Stimulated activated CD4-positive, alpha-beta T cell treated with anti-CD3 and anti-CD28 coated beads, TNF-alpha, amount 100 ng/mL, for 4 hours (primary cell): ENCODE data around the gene SBNO2.
"Not testable (repeated sequence)": the region's sequence is repeated elsewhere in the genome, so short reads cannot be mapped to it uniquely, and the experiment has no call there.

Experiments used
- DNase-seq, 3 experiments: peaks; one replicate each; pipeline ENCODE4 v3.0.0-alpha.2; 2020; ENCODE audit warnings: low read depth in 3 of 3

SBNO2 gene

DNA sequence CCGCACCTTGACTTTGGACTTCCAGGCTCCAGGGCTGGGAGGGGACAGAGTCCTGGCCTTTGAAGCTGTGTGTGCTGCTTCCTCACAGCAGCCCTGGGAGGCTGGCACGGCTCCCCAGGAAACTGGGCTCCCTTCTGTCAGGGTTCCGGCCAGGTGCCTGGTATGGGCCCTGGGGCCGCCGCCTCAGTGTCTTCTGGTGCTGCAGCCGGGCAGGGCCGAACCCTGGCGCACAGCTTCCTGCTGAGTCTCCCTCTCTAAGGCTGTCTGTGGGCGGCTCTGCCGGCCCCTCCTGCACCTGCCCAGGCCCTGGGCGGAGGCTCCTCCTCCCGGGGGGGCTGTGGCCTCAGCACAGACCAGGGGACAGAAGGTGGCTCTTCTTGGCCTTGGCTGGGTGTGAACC, 37.9 kb downstream of the SBNO2 start:
- DNase-seq = no peak

DNA sequence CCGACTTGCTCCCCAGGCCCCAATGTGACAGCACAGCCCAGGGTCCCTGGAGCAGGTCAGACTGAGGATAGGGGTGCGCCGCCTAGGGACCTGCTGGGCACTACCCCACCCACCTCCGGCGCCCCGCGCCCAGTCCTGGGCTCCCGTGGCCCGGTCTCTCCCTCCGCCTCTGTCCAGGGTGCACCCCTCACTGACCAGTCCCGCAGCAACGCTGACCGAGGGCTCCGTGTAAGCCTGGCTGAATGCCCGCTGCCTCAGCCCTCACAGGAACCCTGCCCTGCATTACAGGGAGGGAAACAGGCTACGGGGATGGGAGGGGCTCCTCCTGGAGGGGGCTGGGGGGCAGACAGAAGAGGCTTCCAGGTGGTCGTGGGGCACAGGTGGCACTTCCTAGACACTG, 38.6 kb downstream of the SBNO2 start:
- no peak for DNase-seq

DNA sequence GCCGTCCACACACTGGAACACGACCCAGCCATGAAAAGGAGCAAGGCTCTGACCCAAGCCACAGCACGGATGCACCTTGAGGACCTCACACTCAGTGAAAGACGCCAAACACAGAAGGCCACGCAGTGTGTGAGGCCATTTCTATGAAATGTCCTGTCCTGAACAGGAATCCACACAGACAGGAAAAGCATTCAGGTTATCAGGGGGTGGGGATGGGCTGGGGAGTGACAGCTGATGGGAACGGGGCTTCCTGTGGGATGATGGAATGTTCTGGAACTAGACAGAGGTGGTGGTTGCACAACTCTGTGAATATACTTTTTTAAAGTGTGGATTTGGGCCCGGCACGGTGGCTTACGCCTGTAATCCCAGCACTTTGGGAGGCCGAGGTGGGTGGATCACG, 39.6 kb downstream of the SBNO2 start:
- DNase-seq = no peak

DNA sequence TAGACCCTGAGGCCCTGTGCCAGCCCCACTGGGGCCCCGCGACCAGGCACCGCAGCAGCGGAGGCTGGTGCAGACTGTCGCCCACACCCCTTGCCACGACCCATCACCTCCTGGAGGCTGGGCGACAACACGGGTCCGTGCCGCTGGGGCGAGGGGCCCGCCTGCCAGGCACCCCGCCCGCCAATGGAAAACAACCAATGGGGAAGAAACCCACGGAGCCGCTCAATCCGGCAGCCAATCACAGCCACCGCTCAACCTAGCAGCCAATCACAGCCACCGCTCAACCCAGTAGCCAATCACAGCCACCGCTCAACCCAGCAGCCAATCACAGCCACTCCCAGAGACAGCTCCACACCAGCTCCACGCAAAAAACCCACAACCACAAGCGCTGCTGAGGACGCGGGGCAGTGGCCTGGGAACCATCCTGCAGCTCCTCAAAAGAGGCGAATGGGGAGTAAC, 40.6 kb downstream of the SBNO2 start:
- DNase-seq = peak; percentile 42 to 72 (median 59)

DNA sequence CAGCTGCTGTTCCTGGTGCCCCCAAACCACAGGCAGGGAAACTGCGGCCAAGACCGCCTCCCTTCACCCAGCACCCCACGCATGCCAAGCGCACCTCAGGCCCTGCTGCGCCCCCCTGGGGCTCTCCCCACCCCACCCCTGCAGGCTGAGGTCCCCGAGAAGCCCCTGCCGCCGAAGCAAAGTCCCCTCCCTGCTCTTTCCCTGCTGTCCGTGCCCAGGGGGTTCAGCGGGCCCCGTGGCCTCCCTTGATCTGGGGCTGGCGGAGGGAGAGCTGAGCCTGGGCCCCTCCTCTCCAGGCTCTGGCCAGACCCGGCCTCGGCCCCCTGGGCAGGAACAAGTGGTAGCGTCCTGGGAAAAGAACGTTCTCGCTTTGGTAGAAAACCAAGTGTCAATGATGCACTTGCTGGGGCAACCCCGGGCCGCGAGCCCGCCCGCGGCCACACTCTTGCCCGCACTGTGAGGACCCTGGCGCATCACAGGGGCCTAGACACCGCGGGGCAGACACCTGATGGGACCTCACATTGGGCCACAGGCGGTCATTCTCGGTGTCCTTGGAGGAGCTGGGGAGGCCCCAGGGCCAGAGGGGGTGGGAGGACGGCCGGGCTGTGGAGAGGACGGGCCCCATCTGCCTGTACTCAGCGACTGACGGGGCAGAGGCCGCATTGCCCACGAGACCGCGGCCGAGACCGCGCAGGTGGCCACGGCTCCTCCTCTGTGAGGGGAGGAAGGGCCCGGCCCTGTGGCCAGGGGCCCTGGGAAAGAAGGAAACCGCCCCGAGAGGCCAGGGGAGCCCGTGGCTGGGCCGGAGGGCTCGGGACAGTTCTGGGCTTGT, 41.3 kb downstream of the SBNO2 start:
- DNase-seq = peak in 2 of 3 experiments; percentile 12 to 26

DNA sequence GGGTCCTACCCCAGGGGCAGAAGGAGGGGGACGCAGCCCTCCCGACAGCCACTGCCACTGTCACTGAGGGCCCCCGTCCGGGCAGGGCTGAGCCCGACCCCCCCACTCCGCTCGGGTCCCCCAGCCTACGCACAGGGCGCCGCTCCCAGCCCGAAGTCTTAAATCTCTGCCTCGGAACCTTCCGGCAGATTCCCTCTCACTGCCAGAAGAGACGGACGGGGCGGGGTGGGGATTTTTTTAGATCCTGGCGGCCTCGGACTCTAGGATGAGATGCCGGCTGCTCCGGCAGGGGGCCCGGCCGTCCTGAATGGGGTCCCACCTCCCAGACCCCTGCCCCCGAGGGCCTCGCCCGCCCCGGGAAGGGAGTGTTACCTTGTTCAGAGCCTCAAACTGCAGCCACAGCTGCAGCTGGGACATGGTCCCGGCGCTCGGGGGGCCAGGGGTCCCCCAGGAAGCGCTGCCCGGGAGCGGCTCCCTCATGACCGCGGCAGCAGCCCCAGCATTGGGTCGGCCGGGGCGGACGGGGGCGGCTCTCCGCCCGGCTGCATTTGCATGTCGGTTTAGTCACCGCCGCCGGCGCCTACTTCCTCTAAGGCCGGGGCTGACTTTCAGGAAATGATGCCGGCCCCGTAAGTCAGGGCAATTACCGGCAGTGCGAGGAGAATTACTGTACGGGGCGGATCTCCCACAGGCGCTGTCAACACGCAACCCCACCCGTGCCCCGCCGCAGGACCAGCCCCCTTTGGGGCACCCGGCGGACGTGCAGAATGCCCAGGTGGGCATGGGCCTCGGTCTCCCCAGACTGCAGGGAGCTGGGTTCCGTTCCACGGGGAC, 42.1 kb downstream of the SBNO2 start:
- DNase-seq = peak; percentile 73 to 90 (median 87)

DNA sequence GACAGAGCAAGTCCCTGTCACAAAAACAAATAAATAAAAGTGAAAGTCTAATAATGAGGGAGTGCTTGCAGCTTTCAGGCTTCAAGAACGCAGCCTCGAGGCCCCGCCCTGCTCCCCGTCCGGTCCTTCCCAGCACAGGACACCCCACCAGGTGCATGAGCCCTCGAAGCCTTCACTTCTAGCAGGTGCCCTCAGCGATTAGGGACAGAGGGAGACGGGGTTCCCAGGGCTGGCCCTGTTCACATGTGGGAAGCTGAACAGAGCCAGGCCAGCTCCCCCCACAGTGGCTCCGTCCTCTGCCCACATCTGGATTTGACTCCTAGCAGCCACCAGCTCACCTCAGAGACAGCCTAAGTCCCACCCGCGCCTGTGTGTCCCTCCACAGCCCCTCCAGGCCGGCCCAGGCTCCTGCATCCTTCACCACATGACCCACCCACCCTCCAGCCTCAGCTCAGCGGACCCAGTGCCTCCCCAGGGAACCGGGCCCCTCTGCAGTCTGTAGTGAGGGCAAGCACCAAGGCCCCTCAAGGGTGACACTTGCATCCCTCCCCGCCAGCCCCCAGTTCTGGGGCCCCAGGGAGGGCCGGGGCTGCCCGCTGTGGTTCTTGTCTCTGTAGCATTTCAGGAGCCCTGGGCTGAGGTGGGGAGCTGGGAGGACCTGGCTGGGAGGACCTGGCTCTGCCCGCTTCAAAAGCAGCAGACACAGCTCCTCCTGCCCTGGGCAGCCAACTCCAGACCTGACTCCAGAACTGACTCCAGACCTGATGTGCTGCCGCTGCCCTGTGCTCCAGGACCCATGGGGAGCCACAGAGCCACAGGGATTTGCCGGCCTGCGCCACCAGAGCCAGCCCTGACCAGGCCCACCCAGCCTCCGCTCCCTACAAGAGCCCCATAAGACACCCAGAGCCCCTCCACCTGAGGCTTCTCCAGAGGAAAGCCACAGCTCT, 43.0 kb downstream of the SBNO2 start:
- peak in 2 of 3 experiments; percentile 47 to 51 for DNase-seq

DNA sequence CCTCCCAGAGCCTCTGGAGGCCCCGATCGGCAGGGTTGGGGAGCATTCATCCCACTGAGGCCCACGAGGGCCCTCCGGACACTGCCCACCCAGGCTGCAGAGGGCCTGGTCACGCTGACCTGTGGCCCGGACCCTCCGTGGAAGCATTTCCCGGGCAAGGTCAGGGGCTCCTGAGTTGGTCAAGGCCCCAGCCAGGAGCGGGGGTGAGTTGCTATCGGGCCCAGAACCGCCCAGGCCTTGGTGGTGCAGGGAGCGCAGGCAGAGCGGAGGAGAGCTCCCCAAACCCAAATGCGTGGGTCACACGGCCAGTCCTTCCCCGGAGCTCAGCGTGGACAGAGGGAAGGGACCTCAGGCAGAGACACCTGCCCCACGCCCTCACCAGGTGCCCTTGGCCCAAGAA, 44.5 kb downstream of the SBNO2 start:
- DNase-seq = no peak

DNA sequence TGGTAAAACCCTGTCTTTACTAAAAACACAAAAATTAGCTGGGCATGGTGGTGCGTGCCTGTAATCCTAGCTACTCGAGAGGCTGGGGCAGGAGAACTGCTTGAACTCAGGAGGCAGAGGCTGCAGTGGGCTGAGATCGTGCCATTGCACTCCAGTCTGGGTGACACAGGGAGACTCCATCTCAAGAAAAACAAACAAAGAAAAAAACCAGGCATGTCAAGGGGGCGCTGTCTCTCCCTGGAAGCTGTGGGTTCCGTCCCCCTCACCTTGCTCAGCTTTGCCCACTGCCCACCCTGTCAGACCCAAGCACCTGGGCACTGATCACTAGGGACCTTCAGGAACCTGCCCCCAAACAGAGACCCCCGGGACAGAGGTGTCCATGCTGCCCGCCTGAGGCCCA, 45.0 kb downstream of the SBNO2 start:
- not testable (repeated sequence) for DNase-seq

DNA sequence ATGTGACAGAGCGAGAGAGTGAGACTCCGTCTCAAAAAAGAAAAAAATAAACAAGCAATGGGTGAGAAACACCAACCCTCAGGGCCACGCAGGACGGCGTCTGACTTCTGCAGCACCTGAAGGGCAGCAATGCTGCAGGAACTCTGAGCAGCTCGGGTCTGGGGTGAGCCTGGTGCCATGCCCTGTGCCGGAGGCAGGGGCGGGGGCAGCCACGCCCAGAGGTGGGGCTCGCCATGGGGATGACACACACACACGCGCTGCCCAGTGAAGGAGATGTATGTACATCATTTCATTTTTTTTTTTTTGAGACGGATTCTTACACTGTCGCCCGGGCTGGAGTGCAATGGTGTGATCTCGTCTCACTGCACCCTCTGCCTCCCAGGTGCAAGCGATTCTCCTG, 46.0 kb downstream of the SBNO2 start:
- DNase-seq = no peak

DNA sequence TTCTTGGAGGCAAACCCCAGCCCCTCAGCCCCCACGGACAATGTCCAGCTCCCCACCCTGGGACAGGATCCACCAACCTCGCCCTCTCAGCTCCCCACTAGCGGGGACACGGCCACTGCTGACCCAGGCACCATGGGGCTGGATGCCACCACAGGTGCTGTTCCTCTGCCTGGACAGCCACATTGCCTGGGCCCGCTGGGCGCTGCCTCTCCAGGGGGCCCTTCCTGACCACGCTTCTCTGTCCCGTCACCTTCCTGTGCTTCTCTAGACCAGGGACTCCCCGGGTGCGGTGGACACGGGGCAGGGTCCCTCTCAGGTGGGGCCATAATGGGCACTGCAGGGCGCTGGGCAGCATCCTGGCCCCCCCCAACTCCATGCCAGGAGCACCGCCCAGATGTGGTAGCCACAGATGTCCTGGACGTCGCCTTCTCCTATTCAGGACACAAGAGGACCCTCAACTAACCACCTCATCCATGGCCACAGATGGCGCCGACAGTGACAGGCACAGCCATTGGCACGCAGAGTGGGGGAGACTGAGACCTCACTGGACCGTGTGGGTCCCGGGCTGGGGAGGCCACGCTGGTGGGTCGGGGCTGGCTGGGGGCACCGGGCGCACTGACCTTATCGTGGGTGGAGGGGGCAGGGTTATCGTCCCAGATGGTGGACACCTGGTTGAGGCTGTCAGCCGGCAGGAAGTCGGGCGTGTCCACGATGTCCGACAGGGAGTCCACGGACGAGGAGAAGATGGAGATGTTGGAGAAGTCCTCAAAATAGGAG, 46.9 kb downstream of the SBNO2 start:
- DNase-seq = no peak

DNA sequence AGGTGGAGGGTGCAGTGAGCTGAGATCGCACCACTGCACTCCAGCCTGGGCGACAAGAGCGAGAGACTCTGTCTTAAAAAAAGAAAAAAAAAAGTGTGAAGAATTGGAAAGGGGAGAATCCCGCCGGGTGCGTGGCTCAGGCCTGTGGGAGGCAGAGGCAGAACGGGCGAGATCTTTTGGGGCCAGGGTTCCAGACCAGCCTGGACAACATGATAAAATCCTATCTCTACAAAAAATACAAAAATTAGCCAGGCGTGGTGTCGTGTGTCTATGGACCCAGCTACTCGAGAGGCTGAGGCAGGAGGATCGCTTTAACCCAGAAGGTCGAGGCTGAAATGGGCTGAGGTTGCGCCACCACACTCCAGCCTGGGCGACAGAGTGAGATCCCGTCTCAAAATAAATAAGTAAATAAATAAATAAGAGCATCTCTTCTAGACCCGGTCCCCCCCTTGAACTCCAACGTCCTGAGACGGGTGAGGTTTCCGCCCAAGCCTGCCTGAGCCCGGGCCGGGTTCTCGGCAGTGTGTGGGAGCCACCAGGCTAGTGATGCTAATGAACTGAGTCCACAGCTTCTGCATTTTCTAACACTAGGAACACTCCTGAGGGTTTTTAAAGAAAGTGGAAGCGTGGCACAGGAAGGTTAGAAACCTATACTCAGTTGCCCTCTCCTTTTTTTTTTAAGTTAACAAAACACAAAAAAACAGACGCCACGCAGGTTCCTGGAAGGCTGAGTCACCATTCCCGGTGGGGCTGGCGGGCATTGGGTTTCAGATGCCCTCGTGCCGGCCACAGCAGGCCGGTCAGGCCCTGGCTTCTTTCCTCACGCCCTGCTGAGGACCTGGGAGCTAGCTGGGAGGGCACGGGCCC, 48.2 kb downstream of the SBNO2 start:
- DNase-seq = no peak

DNA sequence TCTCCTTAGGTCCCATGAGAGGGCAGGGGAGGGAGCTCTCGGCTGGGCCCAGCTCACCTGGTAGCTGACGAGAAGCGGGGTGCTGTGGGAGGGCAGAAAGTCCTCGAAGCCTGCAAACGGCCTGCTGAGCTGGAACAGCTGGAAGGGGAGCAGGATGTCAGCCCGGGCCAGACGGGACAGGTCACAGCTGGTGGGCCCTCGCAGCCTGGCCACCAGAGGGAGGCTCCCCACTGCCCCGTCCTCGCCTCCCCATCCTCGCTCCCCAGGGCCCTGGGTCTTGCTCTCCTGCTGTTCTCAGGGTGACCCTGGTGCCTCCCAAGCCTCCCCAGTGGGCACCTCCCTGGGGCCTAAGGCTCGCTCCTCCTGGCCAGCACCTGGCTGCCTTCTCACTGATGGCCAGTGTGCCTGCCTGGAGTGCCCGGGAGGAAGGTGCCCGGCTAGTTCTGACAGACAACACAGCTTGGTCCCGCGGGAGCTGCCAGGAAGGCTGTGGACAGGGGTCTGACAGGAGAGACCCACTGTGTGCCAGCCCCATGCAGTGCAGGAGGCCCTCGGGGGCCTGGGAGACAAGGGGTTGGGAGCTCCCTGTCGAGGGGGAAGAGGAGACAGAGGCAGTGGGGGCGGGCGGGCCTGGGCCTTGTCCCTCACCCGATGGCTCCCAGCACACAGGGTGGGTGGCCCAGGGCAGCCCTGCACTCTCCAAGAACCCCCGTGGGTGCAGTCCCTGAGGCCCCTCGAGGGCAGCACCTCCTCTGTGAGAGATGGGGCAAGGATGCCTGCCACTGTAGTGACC, 50.0 kb downstream of the SBNO2 start:
- no peak for DNase-seq

DNA sequence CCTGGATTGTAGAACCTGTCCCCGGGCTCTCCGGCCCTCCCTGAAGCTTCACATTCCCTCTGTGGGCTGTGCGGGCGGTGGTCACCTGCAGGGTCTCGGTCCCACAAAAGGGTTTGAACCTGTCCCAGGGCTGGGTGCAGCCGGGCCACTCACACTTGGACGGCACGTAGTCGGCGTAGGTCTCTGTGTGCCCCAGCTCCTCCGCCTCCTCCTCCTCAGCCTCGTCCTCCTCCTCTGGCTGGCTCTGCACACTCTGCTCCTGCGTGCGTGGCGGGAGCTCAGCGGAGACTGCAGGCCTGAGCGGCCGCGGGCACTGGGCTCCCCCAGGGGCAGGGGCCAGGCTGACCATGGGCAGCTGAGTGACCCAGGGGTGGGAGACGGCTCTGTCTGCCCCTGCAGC, 50.7 kb downstream of the SBNO2 start:
- DNase-seq = no peak

DNA sequence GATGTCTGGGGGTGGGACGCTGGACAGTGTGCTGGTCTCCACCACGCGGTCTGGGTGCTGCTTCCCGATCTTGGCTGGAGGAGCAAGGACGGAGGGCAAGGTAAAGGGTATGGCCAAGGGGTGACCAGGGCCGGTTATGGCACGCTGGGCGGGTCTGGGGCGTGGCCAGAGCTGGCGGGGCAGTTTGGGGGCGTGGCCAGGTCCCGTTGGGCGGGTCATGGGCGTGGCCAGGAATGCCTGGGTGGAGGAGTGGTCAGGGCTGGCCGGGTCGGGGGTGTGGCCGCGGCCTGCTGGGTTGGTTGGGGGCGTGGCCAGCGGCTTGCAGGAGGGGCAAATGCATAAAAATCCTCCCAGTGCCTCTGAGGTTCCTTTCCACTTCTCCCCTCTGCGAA, 51.1 kb downstream of the SBNO2 start:
- no peak for DNase-seq

DNA sequence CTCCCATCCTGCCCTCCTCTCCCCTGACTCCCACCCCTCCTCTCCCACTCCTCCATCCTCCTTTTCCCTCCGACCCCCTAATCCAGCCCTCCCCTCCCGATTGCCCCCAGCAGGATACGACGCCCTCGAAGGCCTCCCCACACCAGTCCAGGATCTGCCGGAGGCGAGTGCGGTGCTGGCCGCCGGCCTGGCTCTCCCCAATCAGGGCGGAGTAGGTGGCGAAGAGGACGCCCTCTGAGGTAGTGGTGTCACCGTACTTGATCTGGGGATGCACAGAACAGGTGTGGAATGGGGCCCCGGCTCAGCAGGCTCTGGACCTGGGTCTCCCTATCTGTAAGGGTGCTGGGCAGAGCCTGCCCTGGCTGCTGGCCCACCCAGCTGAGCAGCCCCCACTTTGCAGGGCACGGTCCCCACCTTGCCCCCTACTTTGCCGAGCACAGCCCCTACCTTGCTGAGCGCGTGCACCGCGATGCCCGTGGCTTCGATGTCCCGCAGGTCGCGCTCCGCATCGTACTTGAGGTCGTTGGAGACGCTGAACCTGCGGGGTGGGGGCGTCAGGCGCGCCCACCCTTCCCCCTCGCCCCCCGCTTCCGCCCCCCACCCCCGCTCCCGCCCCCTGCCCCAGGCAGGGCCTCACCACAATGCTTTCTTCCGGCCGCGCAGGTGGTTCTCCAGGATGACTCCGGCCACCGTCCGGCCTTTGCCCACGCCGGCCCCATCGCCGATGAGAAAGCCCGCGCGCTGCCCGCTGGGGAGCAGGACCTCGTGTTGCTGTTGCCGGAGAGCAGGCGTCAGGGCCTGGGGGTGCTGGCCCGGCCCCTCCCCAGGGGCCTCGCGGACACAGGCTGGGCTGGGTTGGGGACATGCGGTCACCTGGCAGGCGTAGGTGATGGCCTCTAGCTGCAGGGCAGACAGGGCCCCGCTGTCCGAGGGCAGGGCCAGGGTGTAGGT, 51.8 kb downstream of the SBNO2 start:
- no peak for DNase-seq

DNA sequence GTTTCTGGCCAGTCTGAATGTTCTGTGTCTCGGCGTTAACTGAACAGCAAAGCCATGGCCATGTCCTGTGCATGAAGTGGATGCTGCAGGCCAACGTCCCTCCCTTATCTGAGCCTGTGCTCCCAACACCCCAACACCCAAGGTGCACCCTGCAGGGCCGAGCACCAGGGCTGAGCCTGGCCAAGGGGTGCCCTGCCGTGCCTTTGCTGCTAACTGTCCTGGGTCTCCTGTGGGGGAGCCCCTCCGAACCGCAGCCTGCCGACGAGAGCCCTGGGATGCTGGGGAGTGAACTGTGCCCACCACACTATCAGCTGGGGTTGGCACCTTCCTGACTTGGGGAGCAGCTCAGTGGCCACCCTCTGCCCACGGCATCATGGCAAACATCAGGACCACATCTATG, 52.7 kb downstream of the SBNO2 start:
- DNase-seq = no peak
